DOHH2 (cell line): ENCODE results near the gene MAPK8.

Experiments
- H3F3A ChIP-seq: fragments of 200-600 bp; sonication (generic), shearing (Covaris generic); 2 replicates; pipeline ENCODE4 v1.6.0; 2016; ENCODE audit warnings: antibody characterized with exemption, mild to moderate bottlenecking; ENCODE audit not compliant: control insufficient read depth, insufficient read depth
- H3K27ac ChIP-seq: fragments of 200-600 bp; sonication (generic); 2 replicates; pipeline ENCODE4 v1.5.1; 2014; ENCODE audit warnings: low read depth, mild to moderate bottlenecking, low read length, moderate library complexity
- H3K27me3 ChIP-seq: fragments of 200-600 bp; sonication (generic); 2 replicates; pipeline ENCODE4 v1.6.1; 2014; ENCODE audit warnings: mild to moderate bottlenecking, low read length, mixed read lengths; ENCODE audit not compliant: control insufficient read depth
- H3K36me3 ChIP-seq: fragments of 200-600 bp; sonication (generic); 2 replicates; pipeline ENCODE4 v1.6.1; 2014; ENCODE audit warnings: mild to moderate bottlenecking, low read length, moderate library complexity, mixed read lengths; ENCODE audit not compliant: control insufficient read depth
- H3K4me1 ChIP-seq: fragments of 200-600 bp; sonication (generic); 2 replicates; pipeline ENCODE4 v1.6.1; 2014; ENCODE audit warnings: mild to moderate bottlenecking, low read length, mixed read lengths; ENCODE audit not compliant: control insufficient read depth
- H3K4me2 ChIP-seq: fragments of 200-600 bp; sonication (generic); 2 replicates; pipeline ENCODE4 v1.6.0; 2014; ENCODE audit warnings: mild to moderate bottlenecking, low read length, moderate library complexity
- H3K4me3 ChIP-seq: fragments of 200-600 bp; sonication (generic); 2 replicates; pipeline ENCODE4 v1.5.1; 2014; ENCODE audit warnings: mild to moderate bottlenecking, low read length, mixed read lengths
- H3K79me2 ChIP-seq: fragments of 200-600 bp; sonication (generic); 2 replicates; pipeline ENCODE4 v1.6.1; 2014; ENCODE audit warnings: mild to moderate bottlenecking, low read length, mixed read lengths; ENCODE audit not compliant: control insufficient read depth
- H3K9me2 ChIP-seq: fragments of 200-600 bp; sonication (generic); replicated peaks from 2 replicates; pipeline ENCODE4 v1.6.1; 2014; ENCODE audit warnings: mild to moderate bottlenecking, low read length, mixed read lengths; ENCODE audit not compliant: control insufficient read depth
- H3K9me3 ChIP-seq: fragments of 200-600 bp; sonication (generic); 2 replicates; pipeline ENCODE4 v1.6.1; 2014; ENCODE audit warnings: antibody characterized with exemption, low read length, mixed read lengths; ENCODE audit not compliant: control insufficient read depth, insufficient read depth
- H4K20me1 ChIP-seq: fragments of 200-600 bp; sonication (generic); 2 replicates; pipeline ENCODE4 v1.6.0; 2014; ENCODE audit warnings: low read depth, mild to moderate bottlenecking, antibody characterized with exemption, low read length, moderate library complexity; ENCODE audit not compliant: control insufficient read depth, insufficient read depth
- EZH2phosphoT487 ChIP-seq: fragments of 200-600 bp; sonication (generic); IDR thresholded peaks from 2 replicates; pipeline ENCODE4 v1.6.1; 2017; ENCODE audit warnings: borderline replicate concordance, mild to moderate bottlenecking, antibody characterized with exemption, low read length, moderate library complexity, mixed read lengths
- TF ChIP-seq, protein P1 (sequence below): fragments of 200-600 bp; sonication (generic); IDR thresholded peaks from one replicate; pipeline ENCODE4 v1.5.1; 2014; ENCODE audit warnings: antibody characterized with exemption, mild to moderate bottlenecking, low read depth, low read length; ENCODE audit not compliant: poor library complexity, severe bottlenecking

Gene MAPK8

GRCh38 chr10:48477141-48477540, 170.7 kb downstream of the MAPK8 start:
- no peaks in the 10 kb centered on the region for H3K79me2 ChIP-seq

DNA sequence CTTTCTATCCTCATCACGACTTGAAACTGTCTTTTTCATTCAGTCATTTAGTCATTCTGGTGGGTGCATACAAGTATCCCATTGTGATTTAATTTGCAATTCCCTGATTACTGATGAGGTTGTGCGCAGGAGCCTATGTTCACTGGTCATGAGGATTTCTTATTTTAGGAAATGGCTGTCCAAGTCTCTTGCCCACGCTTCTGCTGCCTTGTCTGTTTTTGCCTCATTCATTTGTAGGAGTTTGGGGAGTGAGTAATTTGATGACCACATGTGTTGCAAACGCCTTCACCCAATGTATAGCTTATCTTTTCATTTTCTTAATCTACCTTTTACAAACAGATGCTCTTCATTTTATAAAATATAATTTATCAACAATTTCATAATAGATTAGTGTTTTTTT, 171.1 kb downstream of the MAPK8 start:
- TF ChIP-seq EZH2phosphoT487, result no peak
- TF ChIP-seq, protein P1, sequence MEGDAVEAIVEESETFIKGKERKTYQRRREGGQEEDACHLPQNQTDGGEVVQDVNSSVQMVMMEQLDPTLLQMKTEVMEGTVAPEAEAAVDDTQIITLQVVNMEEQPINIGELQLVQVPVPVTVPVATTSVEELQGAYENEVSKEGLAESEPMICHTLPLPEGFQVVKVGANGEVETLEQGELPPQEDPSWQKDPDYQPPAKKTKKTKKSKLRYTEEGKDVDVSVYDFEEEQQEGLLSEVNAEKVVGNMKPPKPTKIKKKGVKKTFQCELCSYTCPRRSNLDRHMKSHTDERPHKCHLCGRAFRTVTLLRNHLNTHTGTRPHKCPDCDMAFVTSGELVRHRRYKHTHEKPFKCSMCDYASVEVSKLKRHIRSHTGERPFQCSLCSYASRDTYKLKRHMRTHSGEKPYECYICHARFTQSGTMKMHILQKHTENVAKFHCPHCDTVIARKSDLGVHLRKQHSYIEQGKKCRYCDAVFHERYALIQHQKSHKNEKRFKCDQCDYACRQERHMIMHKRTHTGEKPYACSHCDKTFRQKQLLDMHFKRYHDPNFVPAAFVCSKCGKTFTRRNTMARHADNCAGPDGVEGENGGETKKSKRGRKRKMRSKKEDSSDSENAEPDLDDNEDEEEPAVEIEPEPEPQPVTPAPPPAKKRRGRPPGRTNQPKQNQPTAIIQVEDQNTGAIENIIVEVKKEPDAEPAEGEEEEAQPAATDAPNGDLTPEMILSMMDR, result no peak
- H3K9me2 ChIP-seq, result no peaks in the 10 kb centered on the region
- H3K4me2 ChIP-seq, result no peak overlapping the region
- no peaks in the 10 kb centered on the region for H3K4me1 ChIP-seq
- H3K27me3 ChIP-seq, result peaks cover 19% of the 10 kb centered on the region
- H3K79me2 ChIP-seq, result no peaks in the 10 kb centered on the region
- H3F3A ChIP-seq, result no peaks in the 10 kb centered on the region
- H4K20me1 ChIP-seq, result no peaks in the 10 kb centered on the region
- H3K4me3 ChIP-seq, result no peak overlapping the region
- no peaks in the 10 kb centered on the region for H3K36me3 ChIP-seq
- H3K9me3 ChIP-seq, result no peaks in the 10 kb centered on the region
- no peak overlapping the region for H3K27ac ChIP-seq

More at GRCh38 chr10:48477141-48477540, 170.7 kb downstream of the MAPK8 start:
- Histone ChIP-seq H3K27me3 (peaks cover 14% of the 10 kb centered on the region), H4K20me1 (no peaks in the 10 kb centered on the region), H3K36me3 (no peaks in the 10 kb centered on the region), H3K9me3 (no peaks in the 10 kb centered on the region), H3K4me2 (no peak overlapping the region), H3K9me2 (no peaks in the 10 kb centered on the region), H3K4me1 (no peaks in the 10 kb centered on the region), H3F3A (no peaks in the 10 kb centered on the region), H3K4me3 (no peak overlapping the region), H3K27ac (no peak overlapping the region)
- TF ChIP-seq, protein P1, result no peak
- no peak for TF ChIP-seq EZH2phosphoT487

DNA sequence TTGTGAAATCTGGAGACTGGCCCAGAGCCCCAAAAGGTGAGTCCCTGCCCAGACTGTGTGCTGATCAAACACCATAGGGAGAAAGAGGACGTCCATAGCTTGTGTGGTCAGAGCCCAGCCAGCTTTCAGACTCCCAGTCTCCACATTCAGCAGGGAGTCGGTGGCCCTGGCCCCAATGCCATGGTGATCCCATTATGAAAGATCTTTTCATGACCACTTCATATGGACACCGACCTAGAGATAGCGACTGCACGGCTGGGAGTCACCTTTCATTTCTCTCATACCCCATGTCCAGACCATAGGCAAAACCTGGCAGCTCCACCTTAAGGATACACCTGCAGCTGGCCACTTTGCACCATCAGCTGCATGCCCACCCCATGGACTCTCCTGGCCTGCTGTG, 172.0 kb downstream of the MAPK8 start:
- Histone ChIP-seq H3K4me2 (no peak overlapping the region), H3K36me3 (no peaks in the 10 kb centered on the region), H4K20me1 (no peaks in the 10 kb centered on the region), H3K27ac (no peak overlapping the region), H3F3A (no peaks in the 10 kb centered on the region), H3K4me1 (no peaks in the 10 kb centered on the region), H3K27me3 (peaks cover 21% of the 10 kb centered on the region), H3K4me3 (no peak overlapping the region), H3K9me2 (no peaks in the 10 kb centered on the region), H3K9me3 (no peaks in the 10 kb centered on the region), H3K79me2 (no peaks in the 10 kb centered on the region)
- no peak for TF ChIP-seq EZH2phosphoT487
- TF ChIP-seq, protein P1, result no peak
